HG02623 (cell line): ENCODE results near the gene C21orf58.
A peak's percentile ranks its signal among the peaks of the same experiment; 100 is the strongest.
"Not testable (repeated sequence)": the region's sequence is repeated elsewhere in the genome, so short reads cannot be mapped to it uniquely, and the experiment has no call there.

Experiments
- ATAC-seq: cut with Tn5 transposase; IDR thresholded peaks from one replicate; pipeline ENCODE4 v1.9.1; 2021; ENCODE audit warnings: moderate library complexity; ENCODE audit not compliant: unreplicated experiment

The C21orf58 gene

GRCh38 chr21:46323710-46324389 is at the start of gene C21orf58, which contains the start of gene PCNT:
Gene C21orf58, minus strand, starts transcription at chr21:46323870. Its CDS starts 1,132 bp downstream, at chr21:46322738.
Gene PCNT, plus strand, starts transcription at chr21:46324156. Its CDS starts 73 bp downstream, at chr21:46324229.
- peak; percentile 83 for ATAC-seq

- ATAC-seq: not testable (repeated sequence)
These were observed 49.3 kb upstream of the C21orf58 start for GRCh38 chr21:46372947-46373346.

- no peak for ATAC-seq
These were observed 48.4 kb upstream of the C21orf58 start for GRCh38 chr21:46372014-46372485.

- no peak for ATAC-seq
These were observed 47.7 kb upstream of the C21orf58 start for GRCh38 chr21:46371204-46372013.

GRCh38 chr21:46369520-46370235 is 46.0 kb upstream of the C21orf58 start:
- ATAC-seq: no peak

- ATAC-seq: no peak
These were observed 45.0 kb upstream of the C21orf58 start for GRCh38 chr21:46368533-46369285.

- ATAC-seq: no peak
These were observed 43.3 kb upstream of the C21orf58 start for GRCh38 chr21:46366966-46367365.

GRCh38 chr21:46366561-46366960 is 42.9 kb upstream of the C21orf58 start:
- ATAC-seq: no peak

- ATAC-seq: no peak
These were observed 42.4 kb upstream of the C21orf58 start for GRCh38 chr21:46366091-46366490.

GRCh38 chr21:46363698-46364097 is 40.0 kb upstream of the C21orf58 start:
- no peak for ATAC-seq

GRCh38 chr21:46362946-46363345 is 39.3 kb upstream of the C21orf58 start:
- no peak for ATAC-seq

- no peak for ATAC-seq
These were observed 38.3 kb upstream of the C21orf58 start for GRCh38 chr21:46361935-46362334.

- no peak for ATAC-seq
These were observed 37.5 kb upstream of the C21orf58 start for GRCh38 chr21:46361176-46361575.

- no peak for ATAC-seq
These were observed 34.2 kb upstream of the C21orf58 start for GRCh38 chr21:46357684-46358425.

- no peak for ATAC-seq
These were observed 33.6 kb upstream of the C21orf58 start for GRCh38 chr21:46357335-46357604.

- no peak for ATAC-seq
These were observed 33.0 kb upstream of the C21orf58 start for GRCh38 chr21:46356494-46357334.

- ATAC-seq: no peak
These were observed 32.3 kb upstream of the C21orf58 start for GRCh38 chr21:46356005-46356338.

- no peak for ATAC-seq
These were observed 31.7 kb upstream of the C21orf58 start for GRCh38 chr21:46355161-46356004.

GRCh38 chr21:46354518-46354917 is 30.8 kb upstream of the C21orf58 start:
- no peak for ATAC-seq
